ENCODE results near the gene MAML3. TPM values are rescaled to one million over a fixed set of nuclear protein-coding genes. Genes with fewer than 3 reads are reported as not detected.

MAML3 gene
- total and polyA plus RNA-seq, 2 of the 13 experiments (the other 11 are each of a cell fraction or from before 2014, with no cell fraction given): 0.05 to 0.13 TPM

DNA sequence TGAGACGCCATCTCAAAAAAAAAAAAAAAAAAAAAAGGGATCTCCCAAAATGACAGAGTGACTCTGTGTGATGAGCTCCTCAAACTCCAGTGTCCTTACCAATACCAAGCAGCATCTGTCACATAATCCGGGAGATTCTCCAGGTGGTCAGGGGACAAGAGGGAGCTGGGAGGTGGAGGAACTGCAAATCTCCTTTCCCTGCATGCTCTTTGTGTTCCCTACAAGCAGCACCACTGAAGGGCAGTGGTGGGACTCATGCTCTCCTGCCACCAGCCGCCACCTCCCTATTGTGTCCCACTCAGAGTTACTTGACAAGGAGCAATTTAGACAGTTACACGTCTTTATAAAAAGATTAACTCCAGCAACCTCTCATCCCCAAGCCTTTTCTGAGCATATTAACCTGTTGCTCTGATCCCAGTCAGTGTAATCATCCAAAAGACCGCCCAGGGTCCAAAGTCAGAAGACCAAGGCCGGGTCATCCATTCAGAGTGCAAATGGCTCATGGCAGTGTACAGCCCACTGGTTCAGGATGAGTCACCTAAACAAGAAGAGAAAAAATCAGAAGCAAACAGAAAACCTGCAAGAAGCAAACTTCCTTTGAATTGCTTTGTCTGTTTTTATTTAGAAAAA, 464.8 kb downstream of the MAML3 start (continued):
- TF ChIP-seq DZIP1 (CRISPR knock-in tag; IDR thresholded peaks at IDR 0.05) (no peak), SIX1 (CRISPR knock-in tag; IDR thresholded peaks at IDR 0.05; ENCODE audit: borderline replicate concordance) (peak; percentile 81; the same call in 1 of the 2 replicates), ZNF607 (CRISPR knock-in tag; IDR thresholded peaks at IDR 0.05; ENCODE audit: borderline replicate concordance) (0 out of 2 replicates have a peak, but pooled peaks have one; percentile 6), KLF16 (CRISPR knock-in tag; IDR thresholded peaks at IDR 0.05) (0 out of 4 replicates have a peak, but pooled peaks of 1 of the 2 experiments have one; percentile 65), ZNF331 (CRISPR knock-in tag; IDR thresholded peaks at IDR 0.05) (peak; percentile 96), HNRNPK (IDR thresholded peaks at IDR 0.05; ENCODE audit: low read depth, low read length, poor library complexity, severe bottlenecking) (no peak), GABPB1 (CRISPR knock-in tag; IDR thresholded peaks at IDR 0.05) (no peak; the same call in none of the 2 replicates), SNAI1 (CRISPR knock-in tag; IDR thresholded peaks at IDR 0.05; ENCODE audit: borderline replicate concordance) (no peak), ISL2 (CRISPR knock-in tag; IDR thresholded peaks at IDR 0.05) (peak; percentile 91), FOXP1 (IDR thresholded peaks at IDR 0.05) (peak; percentile 65), FOXP1 (CRISPR knock-in tag; IDR thresholded peaks at IDR 0.05) (peak; percentile 91), TMF1 (CRISPR knock-in tag; IDR thresholded peaks at IDR 0.05; ENCODE audit: low read depth) (no peak), ZHX2 (IDR thresholded peaks at IDR 0.05; ENCODE audit: low read depth) (no peak), ZHX2 (CRISPR knock-in tag; IDR thresholded peaks at IDR 0.05; ENCODE audit: borderline replicate concordance) (no peak), ZNF205 (CRISPR knock-in tag; IDR thresholded peaks at IDR 0.05) (peak; percentile 58; the same call in 1 of the 2 replicates), ZNF121 (CRISPR knock-in tag; IDR thresholded peaks at IDR 0.05) (no peak), PLSCR1 (CRISPR knock-in tag; IDR thresholded peaks at IDR 0.05; ENCODE audit: borderline replicate concordance) (no peak), TBX3 (IDR thresholded peaks at IDR 0.05; ENCODE audit: borderline replicate concordance) (no peak), ADNP (CRISPR knock-in tag; IDR thresholded peaks at IDR 0.05) (no peak)
- TF ChIP-seq, protein P1, sequence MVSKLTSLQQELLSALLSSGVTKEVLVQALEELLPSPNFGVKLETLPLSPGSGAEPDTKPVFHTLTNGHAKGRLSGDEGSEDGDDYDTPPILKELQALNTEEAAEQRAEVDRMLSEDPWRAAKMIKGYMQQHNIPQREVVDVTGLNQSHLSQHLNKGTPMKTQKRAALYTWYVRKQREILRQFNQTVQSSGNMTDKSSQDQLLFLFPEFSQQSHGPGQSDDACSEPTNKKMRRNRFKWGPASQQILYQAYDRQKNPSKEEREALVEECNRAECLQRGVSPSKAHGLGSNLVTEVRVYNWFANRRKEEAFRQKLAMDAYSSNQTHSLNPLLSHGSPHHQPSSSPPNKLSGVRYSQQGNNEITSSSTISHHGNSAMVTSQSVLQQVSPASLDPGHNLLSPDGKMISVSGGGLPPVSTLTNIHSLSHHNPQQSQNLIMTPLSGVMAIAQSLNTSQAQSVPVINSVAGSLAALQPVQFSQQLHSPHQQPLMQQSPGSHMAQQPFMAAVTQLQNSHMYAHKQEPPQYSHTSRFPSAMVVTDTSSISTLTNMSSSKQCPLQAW (CRISPR knock-in tag; IDR thresholded peaks at IDR 0.05): peak; percentile 83

Measured in HepG2 (cell line).